HUES64 (cell line): Measurements from ENCODE around the gene MPST.
"Not testable (repeated sequence)": the region's sequence is repeated elsewhere in the genome, so short reads cannot be mapped to it uniquely, and the experiment has no call there.

Experiments
- H3K27ac ChIP-seq: 2 replicates; pipeline ENCODE4 v1.7.0; 2013; ENCODE audit warnings: low read depth, low read length, inconsistent platforms
- H3K27me3 ChIP-seq: 2 replicates; pipeline ENCODE4 v1.6.1; 2013; ENCODE audit warnings: mild to moderate bottlenecking, low read length; ENCODE audit not compliant: insufficient read depth
- H3K36me3 ChIP-seq: 2 replicates; pipeline ENCODE4 v1.6.1; 2013; ENCODE audit warnings: mild to moderate bottlenecking, low read length; ENCODE audit not compliant: insufficient read depth
- H3K4me1 ChIP-seq: 2 replicates; pipeline ENCODE4 v1.6.1; 2013; ENCODE audit warnings: mild to moderate bottlenecking, low read length, moderate library complexity; ENCODE audit not compliant: insufficient read depth
- H3K4me3 ChIP-seq: 2 replicates; pipeline ENCODE4 v1.5.1; 2013; ENCODE audit warnings: mild to moderate bottlenecking, low read length, moderate library complexity
- H3K9ac ChIP-seq: 2 replicates; pipeline ENCODE4 v1.6.1; 2013; ENCODE audit warnings: mild to moderate bottlenecking, low read depth, low read length
- H3K9me3 ChIP-seq: 2 replicates; pipeline ENCODE4 v1.6.1; 2013; ENCODE audit warnings: low read depth, low read length; ENCODE audit not compliant: insufficient read depth
- WGBS: fragments of 150-250, 120-280 bp; methylation state at CpG from one replicate; pipeline ENCODE4 v1.1.7; 2013; ENCODE audit warnings: missing lambda C conversion rate; 5-methylcytosine and 5-hydroxymethylcytosine counted together

The MPST gene

DNA sequence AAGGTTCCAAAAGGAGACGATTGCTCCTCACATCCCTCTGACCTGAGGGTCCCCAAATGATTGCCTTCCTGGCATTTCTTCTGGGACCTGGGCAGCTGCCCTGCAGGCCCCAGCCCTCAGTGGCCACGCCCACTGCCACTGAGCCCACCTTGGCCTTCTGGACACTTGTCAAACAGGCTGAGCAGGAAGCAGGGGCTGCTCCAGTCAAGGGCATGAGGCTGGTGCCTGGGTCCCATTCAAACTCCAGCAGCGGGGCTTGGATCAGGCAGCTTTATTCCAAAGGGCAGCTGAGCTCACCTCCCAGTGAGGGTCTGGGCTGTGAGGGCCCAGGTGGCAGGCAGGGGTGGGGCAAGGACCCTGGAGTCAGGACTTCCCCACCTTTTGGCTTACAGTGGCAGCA is 45.6 kb downstream of the MPST start:
- peaks cover 3% of the 10 kb centered on the region for H3K36me3 ChIP-seq
- H3K4me3 ChIP-seq: no peak overlapping the region
- H3K9ac ChIP-seq: no peak overlapping the region
- peaks cover 40% of the 10 kb centered on the region for H3K27me3 ChIP-seq
- H3K4me1 ChIP-seq: peaks cover 16% of the 10 kb centered on the region
- H3K27ac ChIP-seq: no peak overlapping the region
- WGBS: 94% methylated on average over 3 of the region's 3 CpGs
- no peaks in the 10 kb centered on the region for H3K9me3 ChIP-seq

DNA sequence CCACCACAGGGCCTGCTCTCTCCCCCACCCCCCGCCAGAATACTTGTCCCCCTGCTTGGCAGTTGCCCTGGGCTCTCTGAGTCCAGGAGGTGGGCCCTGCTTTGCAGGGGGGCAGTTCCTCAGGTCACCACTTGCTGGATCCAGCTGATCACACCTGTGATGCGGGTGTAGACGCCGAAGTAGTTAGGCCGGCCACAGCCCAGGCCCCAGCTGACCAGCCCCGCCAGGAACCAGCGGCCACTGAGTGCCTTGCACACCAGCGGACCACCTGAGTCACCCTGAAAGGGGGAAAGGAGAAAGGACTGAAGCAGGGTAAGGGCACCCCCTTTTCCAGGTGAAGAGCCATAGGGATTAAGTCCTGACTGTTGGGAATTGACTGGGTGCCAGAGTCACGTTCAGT is 46.4 kb downstream of the MPST start:
- Histone ChIP-seq H3K9me3 (no peaks in the 10 kb centered on the region), H3K4me1 (peaks cover 16% of the 10 kb centered on the region), H3K36me3 (no peaks in the 10 kb centered on the region), H3K27me3 (peaks cover 48% of the 10 kb centered on the region), H3K4me3 (no peak overlapping the region), H3K27ac (no peak overlapping the region), H3K9ac (no peak overlapping the region)
- 95% methylated on average over 9 of the region's 9 CpGs for WGBS

DNA sequence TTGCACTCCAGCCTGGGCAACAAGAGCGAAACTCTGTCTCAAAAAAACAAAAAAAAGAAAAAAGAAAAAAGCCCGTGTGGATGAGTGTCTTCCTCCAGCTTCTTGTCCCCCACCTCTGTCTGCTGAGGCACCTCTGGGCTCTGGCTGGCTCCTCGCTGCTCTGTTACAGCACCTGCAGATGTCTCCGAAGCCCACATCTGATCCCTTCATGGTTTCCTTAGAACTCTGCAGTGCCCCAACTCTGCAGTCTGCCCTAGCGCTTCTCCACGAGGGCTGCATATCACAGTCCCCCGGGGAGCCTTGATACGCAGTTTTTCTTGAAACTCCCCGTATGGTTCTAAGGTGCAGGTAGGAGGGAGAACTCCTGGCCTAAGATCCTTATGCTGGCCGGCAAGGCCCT is 47.9 kb downstream of the MPST start:
- Histone ChIP-seq H3K4me3 (no peak overlapping the region), H3K9ac (no peak overlapping the region), H3K9me3 (no peaks in the 10 kb centered on the region), H3K27ac (no peak overlapping the region), H3K4me1 (peaks cover 11% of the 10 kb centered on the region), H3K36me3 (no peaks in the 10 kb centered on the region), H3K27me3 (peaks cover 56% of the 10 kb centered on the region)
- WGBS: 85% methylated on average over 10 of the region's 10 CpGs

DNA sequence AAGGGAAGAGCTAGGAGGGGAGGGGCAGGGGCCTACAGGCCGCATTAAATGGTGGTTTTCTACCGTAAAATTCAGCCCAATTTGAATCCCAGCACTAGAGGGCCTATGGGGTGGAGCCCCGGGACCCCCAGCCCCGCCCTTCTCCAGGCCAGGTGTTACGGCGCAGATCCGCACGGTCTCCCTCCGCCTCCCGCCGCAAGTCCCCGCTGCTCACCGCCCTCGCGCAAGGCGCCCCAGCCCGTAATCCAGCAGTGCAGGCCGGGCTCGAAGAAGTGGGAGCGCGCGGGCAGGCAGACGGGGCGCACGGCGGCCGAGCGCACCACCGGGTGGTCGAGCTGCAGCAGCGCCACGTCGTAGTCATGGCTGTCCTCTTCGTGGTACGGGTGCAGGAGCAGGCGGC is 49.3 kb downstream of the MPST start:
- no peaks in the 10 kb centered on the region for H3K36me3 ChIP-seq
- no peak overlapping the region; the same call in 1 of the 2 replicates for H3K9ac ChIP-seq
- peaks cover 4% of the 10 kb centered on the region; the same call in 1 of the 2 replicates for H3K4me1 ChIP-seq
- H3K9me3 ChIP-seq: no peaks in the 10 kb centered on the region
- H3K27ac ChIP-seq: no peak overlapping the region
- H3K27me3 ChIP-seq: peaks cover 65% of the 10 kb centered on the region
- peak overlapping the region; percentile 51 for H3K4me3 ChIP-seq
- 3% methylated on average over 36 of the region's 36 CpGs for WGBS

DNA sequence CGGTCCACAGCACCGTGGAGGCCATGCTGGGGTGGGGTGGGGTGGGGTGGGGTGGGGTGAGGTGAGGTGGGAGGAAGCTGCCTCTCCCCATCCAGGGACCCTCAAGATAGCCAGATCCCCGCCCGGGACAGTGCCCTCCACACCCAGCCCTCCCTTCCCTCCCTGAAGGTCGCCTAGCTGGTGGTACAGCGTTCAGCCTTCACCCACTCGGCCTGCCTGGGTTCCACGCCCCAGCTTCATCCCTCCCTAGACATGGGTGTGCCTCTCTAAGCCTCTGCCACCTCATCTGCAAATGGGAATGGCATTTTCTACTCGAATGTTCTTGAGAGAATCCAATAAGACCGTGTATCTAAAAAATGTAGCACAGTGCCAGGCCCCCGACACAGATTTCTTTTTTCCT is 49.8 kb downstream of the MPST start:
- H3K27ac ChIP-seq: no peak overlapping the region
- peaks cover 68% of the 10 kb centered on the region for H3K27me3 ChIP-seq
- H3K9ac ChIP-seq: no peak overlapping the region
- no peaks in the 10 kb centered on the region for H3K9me3 ChIP-seq
- no peaks in the 10 kb centered on the region for H3K36me3 ChIP-seq
- peak overlapping the region; percentile 51 for H3K4me3 ChIP-seq
- WGBS: 66% methylated on average over 9 of the region's 11 CpGs
- peaks cover 4% of the 10 kb centered on the region; the same call in 1 of the 2 replicates for H3K4me1 ChIP-seq

DNA sequence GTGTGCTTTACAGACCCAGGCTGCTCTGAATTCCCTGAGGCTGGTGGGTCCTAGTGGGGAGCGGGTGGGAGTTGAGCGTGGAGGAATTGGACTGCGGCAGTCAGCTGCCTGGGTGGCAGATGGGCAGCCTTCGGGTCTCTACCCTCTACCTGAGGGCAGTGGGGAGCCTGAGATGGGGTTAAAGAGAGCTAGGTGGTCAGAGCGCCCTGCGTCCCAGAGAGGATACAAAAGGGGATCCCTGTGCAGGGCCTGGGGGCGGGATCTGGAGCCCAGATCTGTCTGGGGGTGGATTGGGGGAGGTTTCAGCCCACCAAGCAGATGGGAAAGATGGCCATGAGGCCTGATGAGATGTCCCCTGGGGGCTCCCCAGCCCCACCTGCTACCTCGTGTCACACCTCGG is 50.2 kb downstream of the MPST start:
- Histone ChIP-seq H3K4me1 (peaks cover 4% of the 10 kb centered on the region; the same call in 1 of the 2 replicates), H3K4me3 (no peak overlapping the region), H3K36me3 (no peaks in the 10 kb centered on the region), H3K9ac (no peak overlapping the region), H3K27ac (no peak overlapping the region), H3K9me3 (no peaks in the 10 kb centered on the region), H3K27me3 (peaks cover 68% of the 10 kb centered on the region)
- 87% methylated on average over 9 of the region's 9 CpGs for WGBS

DNA sequence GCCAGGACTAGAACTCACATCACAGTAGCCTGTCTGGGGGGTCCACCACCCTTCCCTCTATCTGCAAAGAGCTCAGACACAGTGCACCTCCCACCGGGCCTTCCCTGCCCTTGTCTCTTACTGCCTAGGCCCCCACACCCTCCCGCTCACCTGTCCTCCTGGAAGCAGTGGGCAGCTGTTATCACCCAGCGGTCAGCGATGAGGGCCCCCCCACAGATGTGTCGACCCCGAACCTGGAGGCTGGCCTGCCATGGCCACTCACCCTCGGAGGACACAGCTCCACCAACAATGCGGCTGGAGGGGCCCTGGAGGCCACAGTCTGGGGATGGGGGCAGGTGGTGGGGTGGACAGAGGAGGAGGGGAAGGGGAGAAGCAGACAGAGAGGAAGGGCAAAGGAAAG is 50.8 kb downstream of the MPST start:
- Histone ChIP-seq H3K36me3 (no peaks in the 10 kb centered on the region), H3K4me1 (peaks cover 4% of the 10 kb centered on the region; the same call in 1 of the 2 replicates), H3K4me3 (no peak overlapping the region), H3K9me3 (no peaks in the 10 kb centered on the region), H3K27ac (no peak overlapping the region), H3K9ac (no peak overlapping the region), H3K27me3 (peaks cover 68% of the 10 kb centered on the region)
- WGBS: 90% methylated on average over 8 of the region's 8 CpGs

DNA sequence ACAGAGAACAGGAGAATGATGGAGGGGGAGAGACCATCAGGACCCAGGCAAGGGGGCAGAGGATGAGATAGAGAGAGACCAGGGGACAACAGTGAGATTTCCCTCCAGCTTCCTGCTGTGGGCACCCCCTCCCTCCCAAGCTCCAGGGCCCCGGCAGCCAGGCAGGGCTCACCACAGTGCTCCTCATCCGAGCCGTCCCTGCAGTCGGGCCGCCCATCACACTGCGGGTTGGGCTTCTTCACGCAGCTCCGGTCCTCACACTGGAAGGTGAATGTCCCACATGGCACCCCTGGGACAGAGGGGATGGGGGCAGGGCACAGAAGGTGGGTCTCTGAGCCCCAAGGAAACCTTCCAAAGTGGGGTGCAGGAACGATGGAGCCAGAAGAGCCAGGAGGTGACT is 51.2 kb downstream of the MPST start:
- Histone ChIP-seq H3K27ac (no peak overlapping the region), H3K36me3 (no peaks in the 10 kb centered on the region), H3K4me1 (peaks cover 4% of the 10 kb centered on the region; the same call in 1 of the 2 replicates), H3K9ac (no peak overlapping the region), H3K4me3 (no peak overlapping the region), H3K9me3 (no peaks in the 10 kb centered on the region), H3K27me3 (peaks cover 68% of the 10 kb centered on the region)
- WGBS: 67% methylated on average over 9 of the region's 9 CpGs

DNA sequence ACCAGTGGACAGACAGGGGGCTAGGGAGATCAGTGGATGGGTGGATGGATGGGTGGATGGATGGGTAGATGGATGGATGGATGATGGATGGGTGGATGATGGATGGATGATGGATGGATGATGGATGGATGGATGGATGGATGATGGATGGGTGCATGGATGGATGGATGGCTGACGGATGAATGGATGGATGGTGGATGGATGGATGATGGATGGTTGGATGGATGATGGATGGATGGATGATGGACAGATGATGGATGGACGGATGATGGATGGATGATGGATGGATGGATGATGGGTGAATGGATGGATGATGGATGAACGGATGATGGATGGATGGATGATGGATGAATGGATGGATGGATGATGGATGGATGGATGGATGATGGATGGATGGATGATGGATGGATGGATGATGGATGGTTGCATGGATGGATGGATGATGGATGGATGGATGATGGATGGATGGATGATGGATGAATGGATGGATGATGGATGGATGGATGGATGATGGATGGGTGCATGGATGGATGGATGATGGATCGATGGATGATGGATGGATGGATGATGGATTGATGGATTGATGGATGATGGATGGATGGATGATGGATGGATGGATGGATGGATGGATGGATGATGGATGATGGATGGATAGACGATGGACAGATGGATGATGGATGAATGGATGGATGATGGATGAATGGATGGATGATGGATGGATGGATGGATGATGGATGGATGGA is 52.5 kb downstream of the MPST start:
- H3K9ac ChIP-seq, H3K9me3 ChIP-seq, H3K4me1 ChIP-seq, H3K4me3 ChIP-seq, H3K27ac ChIP-seq, H3K36me3 ChIP-seq: not testable (repeated sequence)
- WGBS: 91% methylated on average over 5 of the region's 5 CpGs
- peaks cover 61% of the 10 kb centered on the region for H3K27me3 ChIP-seq

DNA sequence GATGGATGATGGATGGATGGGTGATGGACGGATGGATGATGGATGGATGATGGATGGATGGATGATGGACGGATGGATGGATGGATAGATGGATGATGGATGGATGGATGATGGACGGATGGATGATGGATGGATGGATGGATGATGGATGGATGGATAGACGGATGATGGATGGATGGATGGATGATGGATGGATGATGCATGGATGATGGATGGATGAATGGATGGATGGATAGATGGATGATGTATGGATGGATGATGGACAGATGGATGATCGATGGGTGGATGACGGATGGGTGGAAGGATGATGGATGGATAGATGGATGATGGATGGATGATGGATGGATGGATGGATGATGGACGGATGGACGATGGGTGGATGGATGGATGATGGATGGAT is 53.1 kb downstream of the MPST start:
- 93% methylated on average over 8 of the region's 8 CpGs for WGBS
- no peaks in the 10 kb centered on the region for H3K9me3 ChIP-seq
- H3K36me3 ChIP-seq: no peaks in the 10 kb centered on the region
- H3K27me3 ChIP-seq: peaks cover 58% of the 10 kb centered on the region
- peaks cover 4% of the 10 kb centered on the region; the same call in 1 of the 2 replicates for H3K4me1 ChIP-seq
- H3K4me3 ChIP-seq: no peak overlapping the region
- H3K9ac ChIP-seq: no peak overlapping the region
- H3K27ac ChIP-seq: no peak overlapping the region

DNA sequence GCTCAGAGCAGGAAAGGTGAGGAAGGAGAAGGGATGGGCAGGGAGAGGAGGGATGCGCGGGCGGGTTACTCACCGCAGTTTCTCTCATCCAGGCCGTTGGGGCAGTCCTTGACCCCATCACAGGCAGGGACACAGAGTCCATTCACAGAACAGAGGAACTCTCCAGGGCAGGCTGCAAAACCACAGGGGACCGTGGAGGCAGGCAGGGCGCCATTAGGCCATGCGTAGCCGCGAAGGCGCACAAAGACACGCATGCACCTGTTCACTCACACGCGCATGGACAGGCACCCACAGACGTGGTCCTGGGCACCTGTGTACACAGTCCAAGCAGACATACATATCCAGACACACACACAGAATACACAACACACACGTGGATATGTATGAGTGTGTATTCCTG is 55.0 kb downstream of the MPST start:
- Histone ChIP-seq H3K27ac (no peak overlapping the region), H3K9ac (no peak overlapping the region), H3K27me3 (peaks cover 40% of the 10 kb centered on the region), H3K9me3 (no peaks in the 10 kb centered on the region), H3K4me3 (no peak overlapping the region), H3K36me3 (no peaks in the 10 kb centered on the region), H3K4me1 (no peaks in the 10 kb centered on the region)
- 87% methylated on average over 16 of the region's 16 CpGs for WGBS

DNA sequence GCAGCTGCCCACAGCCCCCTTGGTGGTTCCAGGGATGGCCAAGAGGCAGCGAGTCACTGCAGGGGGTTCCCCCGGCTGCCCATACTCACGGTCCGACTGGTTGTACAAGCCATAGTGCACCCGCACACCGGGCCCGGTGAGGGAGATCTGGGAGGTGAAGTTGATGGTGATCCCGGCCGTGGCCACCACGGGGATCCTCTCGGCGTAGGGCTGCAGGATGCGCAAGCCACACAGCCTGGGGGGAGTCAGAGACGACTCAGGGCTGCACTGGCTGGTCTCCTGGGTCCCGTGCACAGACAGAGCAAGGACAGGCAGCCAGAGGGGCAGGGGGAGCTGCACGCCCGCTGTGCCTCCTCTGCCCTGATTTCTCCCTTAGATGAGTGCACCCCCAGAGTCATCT is 55.5 kb downstream of the MPST start:
- H3K4me1 ChIP-seq: no peaks in the 10 kb centered on the region
- WGBS: 85% methylated on average over 17 of the region's 17 CpGs
- H3K27ac ChIP-seq: no peak overlapping the region
- no peaks in the 10 kb centered on the region for H3K36me3 ChIP-seq
- peaks cover 34% of the 10 kb centered on the region for H3K27me3 ChIP-seq
- H3K9ac ChIP-seq: no peak overlapping the region
- no peaks in the 10 kb centered on the region for H3K9me3 ChIP-seq
- H3K4me3 ChIP-seq: no peak overlapping the region
